Measurements from ENCODE around the gene CCNY.
A peak's percentile ranks its signal among the peaks of the same experiment; 100 is the strongest.
"Not testable (repeated sequence)": the region's sequence is repeated elsewhere in the genome, so short reads cannot be mapped to it uniquely, and the experiment has no call there.

CCNY gene

GRCh38 chr10:35406003-35406630, 69.8 kb downstream of the CCNY start:
- DNase-seq (ENCODE audit: low read depth in 2 of 2), result not testable (repeated sequence)

DNA sequence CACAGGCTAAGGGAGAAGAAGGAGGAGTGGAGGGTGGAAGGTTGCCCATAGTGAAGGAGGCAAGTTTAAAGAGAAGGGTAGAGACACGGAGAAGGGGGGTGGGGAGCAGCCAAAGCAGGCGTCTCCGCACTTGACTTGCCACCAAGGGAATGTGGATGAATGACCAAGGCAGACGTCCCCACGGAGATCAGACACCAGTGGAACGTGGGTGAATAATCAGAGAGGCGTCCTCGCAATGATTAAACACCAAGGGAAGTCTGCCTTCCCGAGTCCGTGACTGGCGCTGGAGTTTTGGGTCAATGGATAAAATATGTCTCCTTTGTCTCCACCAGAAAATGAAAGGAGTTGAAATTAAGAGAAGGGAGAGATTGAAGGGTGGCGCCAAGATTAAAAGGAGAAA, 71.4 kb downstream of the CCNY start:
- not testable (repeated sequence) for DNase-seq (ENCODE audit: low read depth in 2 of 2)

DNA sequence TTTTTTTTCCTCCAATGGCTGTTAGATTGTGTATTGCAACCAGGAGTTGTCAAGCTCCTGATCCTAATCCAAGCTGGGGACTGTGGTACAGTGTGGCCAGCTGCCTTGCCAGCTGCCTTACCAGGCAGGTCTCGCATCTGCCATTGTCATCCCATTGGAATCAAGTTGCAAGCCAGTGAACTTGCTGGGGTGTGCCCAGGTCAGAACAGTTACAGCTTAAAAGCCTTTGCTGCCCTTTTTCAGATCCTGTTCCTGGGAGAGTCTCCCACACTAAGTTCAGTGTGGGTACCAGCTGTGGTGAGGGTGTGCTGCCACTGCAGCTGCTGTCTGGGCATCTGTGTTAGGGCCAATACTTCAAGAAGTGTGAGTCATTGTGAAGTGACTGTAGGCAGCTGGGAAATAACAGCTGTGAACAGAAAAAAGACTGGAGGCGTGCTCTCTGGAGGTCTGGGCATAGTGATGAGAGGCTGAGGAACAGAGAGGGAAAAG, 72.8 kb downstream of the CCNY start:
- DNase-seq (ENCODE audit: low read depth in 2 of 2), result no peak

- no peak for DNase-seq (ENCODE audit: low read depth in 2 of 2)
Observed at GRCh38 chr10:35409808-35410207, 73.5 kb downstream of the CCNY start.

DNA sequence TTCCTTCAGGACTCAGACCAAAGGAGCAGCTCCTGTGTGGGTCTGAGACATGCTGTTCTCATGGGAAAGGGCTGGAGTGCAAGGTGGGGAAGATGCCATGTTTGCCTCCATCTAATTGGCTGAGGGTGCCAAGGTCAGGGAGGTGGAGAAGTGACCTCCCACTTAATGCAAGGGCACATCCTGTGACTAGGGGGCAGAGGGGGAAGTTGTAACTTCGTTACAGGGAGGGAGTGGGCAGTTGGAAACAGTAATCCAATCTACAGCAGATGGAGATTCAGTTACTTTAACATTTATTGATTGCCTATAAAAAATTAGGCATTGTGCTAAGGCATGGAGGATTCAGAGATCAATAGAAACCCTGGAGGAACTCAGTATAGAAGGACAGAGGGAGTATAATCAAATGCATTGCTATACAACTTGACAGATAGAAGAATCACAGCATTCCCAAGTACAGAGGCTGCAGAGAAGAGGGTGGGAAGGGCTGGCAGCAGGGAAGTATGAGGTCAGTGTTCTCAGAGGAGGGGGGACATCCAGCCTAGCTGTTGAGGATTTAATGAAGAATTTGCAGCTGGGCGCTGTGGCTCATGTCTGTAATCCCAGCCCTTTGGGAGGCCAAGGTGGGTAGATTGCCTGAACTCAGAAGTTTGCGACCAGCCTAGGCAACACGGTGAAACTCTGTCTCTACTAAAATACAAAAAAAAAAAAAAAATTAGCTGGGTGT, 75.9 kb downstream of the CCNY start:
- no peak for DNase-seq (ENCODE audit: low read depth in 2 of 2)

DNA sequence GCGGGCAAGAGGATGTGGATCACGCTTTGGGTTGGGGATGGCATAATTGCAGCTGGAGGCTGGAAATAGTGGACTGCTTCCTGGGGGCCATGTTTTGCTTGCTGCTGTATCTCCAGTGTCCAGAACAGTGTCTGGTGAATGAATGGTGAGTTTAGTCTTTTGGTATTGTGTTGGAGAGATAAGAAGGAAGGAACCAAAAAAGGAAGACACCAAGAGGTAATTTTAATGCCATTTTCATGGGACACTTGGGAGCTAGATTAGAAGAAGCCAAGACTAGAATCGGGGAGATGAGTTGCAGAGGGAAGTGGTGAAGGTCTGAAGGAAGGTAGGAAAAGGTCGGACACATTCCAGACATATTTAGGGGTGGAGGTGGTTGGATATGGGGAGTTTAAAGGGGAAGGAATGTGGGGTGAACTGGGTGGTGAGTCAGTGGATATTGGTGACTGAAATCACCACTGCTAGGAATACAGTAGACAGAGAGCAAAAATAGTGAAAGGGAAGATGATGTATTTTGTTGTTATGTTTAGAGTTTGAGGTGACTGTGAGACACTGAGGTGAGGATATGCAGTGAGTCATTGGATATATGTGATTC, 76.7 kb downstream of the CCNY start:
- no peak for DNase-seq (ENCODE audit: low read depth in 2 of 2)

- peak in 1 of 2 donors; percentile 16 for DNase-seq (ENCODE audit: low read depth in 2 of 2)
Observed at GRCh38 chr10:35413985-35414861, 77.9 kb downstream of the CCNY start.

DNA sequence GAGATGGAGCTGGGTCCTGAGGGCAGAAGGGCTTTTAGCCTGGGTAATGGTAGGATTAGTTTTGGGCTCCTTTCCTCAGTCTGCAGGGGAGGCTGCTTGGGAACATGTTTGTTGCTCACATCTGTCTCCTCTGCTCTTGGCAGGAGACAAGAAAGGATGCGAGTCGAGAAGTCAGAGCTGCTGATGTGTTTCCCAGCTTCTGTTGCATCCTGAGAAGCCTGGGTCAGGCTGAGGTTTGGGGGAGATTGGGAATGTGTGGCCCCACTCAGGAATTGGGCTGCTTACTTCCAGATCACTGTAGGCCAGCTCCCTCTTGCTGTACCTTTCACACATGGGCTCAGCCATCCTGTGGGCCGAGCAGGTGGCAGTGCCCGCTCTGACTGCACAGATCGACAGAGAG, 79.2 kb downstream of the CCNY start:
- no peak for DNase-seq (ENCODE audit: low read depth in 2 of 2)

GRCh38 chr10:35416619-35417312, 80.5 kb downstream of the CCNY start:
- DNase-seq (ENCODE audit: low read depth in 2 of 2), result no peak

- no peak for DNase-seq (ENCODE audit: low read depth in 2 of 2)
Observed at GRCh38 chr10:35417313-35417625, 81.0 kb downstream of the CCNY start.

- DNase-seq (ENCODE audit: low read depth in 2 of 2), result no peak
Observed at GRCh38 chr10:35417795-35418194, 81.5 kb downstream of the CCNY start.

DNA sequence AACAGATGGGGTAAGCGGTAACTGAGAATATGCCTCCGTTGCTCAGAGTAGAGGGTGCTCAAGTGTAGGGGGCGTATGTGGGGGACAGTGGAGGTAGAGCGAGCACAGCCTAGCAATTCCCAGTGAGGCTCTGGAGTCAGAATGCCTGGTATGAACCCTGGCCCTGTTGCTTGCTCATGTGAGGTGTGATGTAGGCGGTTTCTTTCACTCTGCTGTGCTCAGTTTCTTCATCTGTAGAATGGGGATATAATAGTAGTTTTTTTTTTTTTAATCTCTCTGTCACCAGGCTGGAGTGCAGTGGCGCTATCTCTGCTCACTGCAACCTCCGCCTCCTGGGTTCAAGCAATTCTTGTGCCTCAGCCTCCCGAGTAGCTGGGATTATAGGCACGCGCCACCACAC, 82.3 kb downstream of the CCNY start:
- not testable (repeated sequence) for DNase-seq (ENCODE audit: low read depth in 2 of 2)

GRCh38 chr10:35420044-35420443, 83.7 kb downstream of the CCNY start:
- no peak for DNase-seq (ENCODE audit: low read depth in 2 of 2)

GRCh38 chr10:35420827-35421552, 84.7 kb downstream of the CCNY start:
- no peak for DNase-seq (ENCODE audit: low read depth in 2 of 2)

DNA sequence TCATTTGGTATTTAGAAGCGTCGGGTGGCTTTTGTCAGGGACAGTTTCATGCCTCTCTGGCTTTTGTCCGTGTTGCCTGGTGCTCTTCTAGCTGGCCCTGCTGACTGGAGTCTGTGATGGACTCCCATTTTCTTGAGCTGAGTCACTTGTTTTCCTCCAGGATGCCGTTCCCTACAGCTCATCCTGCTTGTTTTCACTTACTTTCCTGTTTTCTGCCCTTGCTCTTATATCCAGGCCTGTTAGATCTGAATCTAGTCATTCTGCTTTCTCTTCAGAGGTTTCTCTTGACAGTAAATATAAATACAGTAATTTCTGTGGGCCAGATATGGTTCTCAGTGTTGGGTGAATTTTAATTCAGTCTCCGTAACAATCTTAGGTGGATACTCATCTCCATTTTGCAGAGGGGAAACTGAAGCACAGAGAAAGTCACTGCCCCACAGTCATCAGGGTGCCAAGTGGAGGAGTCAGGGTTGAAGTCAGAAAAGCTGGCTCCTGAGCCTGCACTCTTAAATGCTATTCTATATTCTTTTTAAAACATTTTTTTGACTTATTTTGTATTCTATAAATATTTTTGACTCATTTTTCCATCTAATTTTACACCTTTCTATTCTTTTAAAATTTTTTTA, 85.4 kb downstream of the CCNY start:
- DNase-seq (ENCODE audit: low read depth in 2 of 2), result no peak

- DNase-seq (ENCODE audit: low read depth in 2 of 2), result no peak
Observed at GRCh38 chr10:35422228-35422627, 85.9 kb downstream of the CCNY start.

DNA sequence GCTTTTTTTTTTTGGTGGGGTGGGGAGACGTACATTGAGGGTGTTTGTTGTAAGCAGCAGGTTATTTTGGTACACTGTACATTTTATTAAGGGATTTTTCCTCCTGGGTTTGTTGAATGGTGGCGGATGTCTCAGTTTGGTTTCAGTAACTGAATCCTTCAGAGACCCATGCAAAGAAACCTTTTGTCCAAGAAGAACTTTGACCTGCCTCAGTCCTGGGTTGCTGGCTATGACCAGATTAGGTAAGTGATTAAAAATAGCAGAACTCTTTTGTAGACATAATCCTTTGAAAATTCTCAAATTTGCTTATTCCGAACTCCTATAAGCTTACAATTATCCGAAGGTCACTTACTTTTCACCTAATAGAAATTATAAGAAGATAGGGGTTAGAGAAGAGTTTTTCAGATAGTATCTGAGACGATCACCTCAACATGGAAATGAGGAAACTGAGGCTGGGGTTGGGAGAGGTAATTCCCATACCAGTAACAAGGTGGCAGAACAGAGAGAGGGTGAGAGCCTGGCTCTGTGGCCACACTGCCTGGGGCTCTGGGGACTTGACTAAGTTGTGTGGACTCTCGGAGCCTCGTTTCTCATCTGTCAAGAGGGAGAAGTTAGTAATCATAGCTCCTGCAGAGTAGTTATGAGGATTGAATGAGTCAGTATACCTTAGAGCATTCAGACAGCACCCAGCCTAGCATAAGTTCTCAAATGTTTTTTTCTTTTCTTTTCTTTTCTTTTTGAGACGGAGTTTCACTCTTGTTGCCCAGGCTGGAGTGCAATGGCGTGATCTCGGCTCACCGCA, 87.4 kb downstream of the CCNY start:
- DNase-seq (ENCODE audit: low read depth in 2 of 2), result no peak

- no peak for DNase-seq (ENCODE audit: low read depth in 2 of 2)
Observed at GRCh38 chr10:35424680-35425285, 88.5 kb downstream of the CCNY start.

DNA sequence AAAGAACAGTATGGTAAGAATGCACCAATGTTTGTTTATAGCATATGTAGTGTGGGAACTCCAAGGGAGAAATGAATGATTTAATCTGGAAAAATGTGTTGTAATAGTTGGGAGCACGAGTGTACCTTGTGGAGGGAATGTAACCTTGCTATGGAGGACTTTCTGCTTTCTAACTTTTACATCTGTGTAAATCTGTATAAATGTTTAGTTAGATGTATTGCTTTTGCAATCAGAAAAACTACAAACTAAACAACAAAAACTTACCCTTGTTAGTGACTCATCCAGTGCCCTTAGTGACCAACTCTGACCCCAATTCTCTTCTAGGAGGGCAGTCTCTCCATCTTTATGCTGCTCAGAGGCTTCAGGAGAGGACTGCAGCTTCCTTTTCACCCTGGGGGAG, 89.3 kb downstream of the CCNY start:
- no peak for DNase-seq (ENCODE audit: low read depth in 2 of 2)
